Activated B cell treated with CpG ODN at 0.5 μM for 24 hours (primary cell): ENCODE results near the gene FOLR2. TPM values are rescaled to one million over a fixed set of nuclear protein-coding genes. Genes with fewer than 3 reads are reported as not detected.
A peak's percentile ranks its signal among the peaks of the same experiment; 100 is the strongest.

Experiments used
- ATAC-seq: fragments of 200-7000 bp; cut with Tn5 transposase; one replicate; pipeline ENCODE4 v1.10.0; 2021; ENCODE audit warnings: low read depth, mild to moderate bottlenecking, moderate library complexity
- CTCF ChIA-PET: fragments of 350-600 bp; sonication (Branson Sonifier 250); formaldehyde crosslinking; loops from one replicate; lab custom pipeline; 2021; ENCODE audit warnings: antibody characterized with exemption; lab: Charles Lee
- POLR2A ChIA-PET: fragments of 350-600 bp; sonication (Branson Sonifier 250); formaldehyde crosslinking; loops from one replicate; lab custom pipeline; 2021; ENCODE audit warnings: antibody characterized with exemption; lab: Charles Lee
- DNase-seq: peaks from one replicate; pipeline ENCODE4 v3.0.0; 2022
- H3K27ac Mint-ChIP-seq: one replicate; pipeline ENCODE4 v1.8.0; 2020; ENCODE audit warnings: mixed read lengths
- H3K27me3 Mint-ChIP-seq: one replicate; pipeline ENCODE4 v1.8.0; 2021; ENCODE audit warnings: mixed read lengths
- H3K36me3 Mint-ChIP-seq: one replicate; pipeline ENCODE4 v1.8.0; 2021; ENCODE audit warnings: low read depth, mixed read lengths
- H3K4me1 Mint-ChIP-seq: one replicate; pipeline ENCODE4 v1.8.0; 2021; ENCODE audit warnings: mixed read lengths
- H3K4me3 Mint-ChIP-seq: one replicate; pipeline ENCODE4 v1.8.0; 2020; ENCODE audit warnings: mild to moderate bottlenecking, mixed read lengths
- H3K9me3 Mint-ChIP-seq: one replicate; pipeline ENCODE4 v1.8.0; 2020; ENCODE audit warnings: mixed read lengths
- intact Hi-C: fragments of 100-400 bp; cut with micrococcal nuclease; formaldehyde crosslinking; loops from one replicate; pipeline ENCODE4 v1.15.1; 2024
- total RNA-seq: library from RNA; stranded (reverse); gene quantifications from 2 replicates; pipeline ENCODE4 v1.2.3, GENCODE V29; 2022
- TF ChIP-seq, protein P1 (sequence below): fragments of 200-600 bp; IDR thresholded peaks from one replicate; pipeline ENCODE4 v1.8.0; 2022; ENCODE audit warnings: antibody characterized with exemption, mild to moderate bottlenecking

Gene FOLR2
- total RNA-seq, 1 donor from 2014 or later, result 0.67 TPM

GRCh38 chr11:72225411-72225951 is 8.9 kb downstream of the FOLR2 start:
- POLR2A ChIA-PET, result interaction anchor here (0.5 to 4.9 kb wide), 6 partner anchors 9 to 231 kb away, joined by 3 to 28 read pairs (median 6); partner anchors contain the start of gene ANAPC15
- no peaks in the 10 kb centered on the region for H3K9me3 Mint-ChIP-seq
- H3K27ac Mint-ChIP-seq, result peak overlapping the region; percentile 88
- H3K36me3 Mint-ChIP-seq, result peaks cover 27% of the 10 kb centered on the region
- DNase-seq (no peak), ATAC-seq (no peak)
- intact Hi-C loops, result loop anchor here (2.0 to 10.0 kb wide), 4 partner anchors 13 to 1159 kb away; partner anchors contain the start of genes ATG16L2, RNF121 and XNDC1N
- peaks cover 34% of the 10 kb centered on the region for H3K4me1 Mint-ChIP-seq
- peak overlapping the region; percentile 86 for H3K4me3 Mint-ChIP-seq
- H3K27me3 Mint-ChIP-seq, result no peaks in the 10 kb centered on the region
- TF ChIP-seq, protein P1, sequence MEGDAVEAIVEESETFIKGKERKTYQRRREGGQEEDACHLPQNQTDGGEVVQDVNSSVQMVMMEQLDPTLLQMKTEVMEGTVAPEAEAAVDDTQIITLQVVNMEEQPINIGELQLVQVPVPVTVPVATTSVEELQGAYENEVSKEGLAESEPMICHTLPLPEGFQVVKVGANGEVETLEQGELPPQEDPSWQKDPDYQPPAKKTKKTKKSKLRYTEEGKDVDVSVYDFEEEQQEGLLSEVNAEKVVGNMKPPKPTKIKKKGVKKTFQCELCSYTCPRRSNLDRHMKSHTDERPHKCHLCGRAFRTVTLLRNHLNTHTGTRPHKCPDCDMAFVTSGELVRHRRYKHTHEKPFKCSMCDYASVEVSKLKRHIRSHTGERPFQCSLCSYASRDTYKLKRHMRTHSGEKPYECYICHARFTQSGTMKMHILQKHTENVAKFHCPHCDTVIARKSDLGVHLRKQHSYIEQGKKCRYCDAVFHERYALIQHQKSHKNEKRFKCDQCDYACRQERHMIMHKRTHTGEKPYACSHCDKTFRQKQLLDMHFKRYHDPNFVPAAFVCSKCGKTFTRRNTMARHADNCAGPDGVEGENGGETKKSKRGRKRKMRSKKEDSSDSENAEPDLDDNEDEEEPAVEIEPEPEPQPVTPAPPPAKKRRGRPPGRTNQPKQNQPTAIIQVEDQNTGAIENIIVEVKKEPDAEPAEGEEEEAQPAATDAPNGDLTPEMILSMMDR, result no peak
- CTCF ChIA-PET, result no interaction called here

GRCh38 chr11:72226701-72227100 is 10.1 kb downstream of the FOLR2 start:
- H3K36me3 Mint-ChIP-seq, result peaks cover 38% of the 10 kb centered on the region
- POLR2A ChIA-PET, result interaction anchor here (0.5 to 1.9 kb wide), 3 partner anchors 8 to 97 kb away, joined by 7 to 9 read pairs (median 8); no protein-coding TSS in a partner anchor
- CTCF ChIA-PET, result no interaction called here
- H3K4me3 Mint-ChIP-seq, result no peak overlapping the region
- intact Hi-C loops, result loop anchor here (10.0 kb wide), 2 partner anchors 588 to 1158 kb away; partner anchors contain the start of gene ATG16L2
- H3K4me1 Mint-ChIP-seq, result peaks cover 23% of the 10 kb centered on the region
- H3K27ac Mint-ChIP-seq, result no peak overlapping the region
- no peak for ATAC-seq
- no peaks in the 10 kb centered on the region for H3K9me3 Mint-ChIP-seq
- no peaks in the 10 kb centered on the region for H3K27me3 Mint-ChIP-seq
- no peak for DNase-seq
- TF ChIP-seq, protein P1, result no peak

DNA sequence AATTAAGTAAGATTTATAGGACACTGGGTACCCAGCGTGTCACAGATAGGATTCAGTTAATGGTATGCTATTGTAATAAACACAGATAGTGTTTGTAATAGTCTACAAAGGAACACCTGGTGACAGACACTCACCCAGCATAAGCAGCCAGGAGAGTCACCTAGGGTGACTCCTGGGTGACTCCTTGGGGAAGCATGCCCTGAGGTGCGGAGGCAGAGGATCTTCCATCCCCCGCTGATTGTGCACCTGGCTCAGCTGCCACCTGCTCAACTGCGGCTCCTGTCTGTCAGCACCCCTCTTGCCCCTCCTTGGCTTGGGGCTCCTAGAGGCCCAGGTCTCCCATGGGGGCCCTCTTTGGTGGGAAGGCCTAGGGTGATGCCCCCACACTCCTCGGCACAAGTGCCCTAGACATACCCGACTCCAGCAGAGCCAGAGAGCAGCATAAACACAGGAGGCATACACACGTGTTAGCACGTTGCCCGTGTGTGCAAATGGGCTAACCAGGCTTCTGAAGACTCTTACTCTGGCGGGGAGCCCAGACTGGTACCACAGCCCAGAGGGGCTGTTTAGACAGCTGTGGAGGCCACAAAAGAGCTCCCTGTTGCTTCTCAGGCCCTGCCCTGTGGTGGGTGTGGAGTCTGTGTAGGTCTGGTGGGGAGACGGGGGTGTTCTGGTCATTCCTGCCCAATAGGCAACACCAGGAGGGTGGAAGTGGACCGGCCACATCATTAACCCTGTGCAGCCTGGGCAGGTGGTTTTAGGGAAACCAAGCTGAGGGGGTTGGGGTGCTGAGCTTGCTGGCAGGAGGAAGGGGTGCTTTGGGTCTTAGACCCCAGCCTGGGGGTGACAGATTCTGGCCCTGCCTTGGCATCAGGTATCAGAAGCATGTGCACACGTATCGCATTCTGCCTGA is 11.0 kb downstream of the FOLR2 start:
- TF ChIP-seq, protein P1, result no peak
- no peak overlapping the region for H3K27ac Mint-ChIP-seq
- CTCF ChIA-PET, result no interaction called here
- POLR2A ChIA-PET, result interaction anchor here (0.5 to 0.7 kb wide), 2 partner anchors 11 to 13 kb away, joined by 3 to 9 read pairs; no protein-coding TSS in a partner anchor
- H3K4me1 Mint-ChIP-seq, result peaks cover 14% of the 10 kb centered on the region
- H3K36me3 Mint-ChIP-seq, result peaks cover 47% of the 10 kb centered on the region
- H3K4me3 Mint-ChIP-seq, result no peak overlapping the region
- intact Hi-C loops, result loop anchor here (10.0 kb wide), 2 partner anchors 587 to 1157 kb away; partner anchors contain the start of gene ATG16L2
- H3K9me3 Mint-ChIP-seq, result no peaks in the 10 kb centered on the region
- ATAC-seq (no peak), DNase-seq (no peak)
- no peaks in the 10 kb centered on the region for H3K27me3 Mint-ChIP-seq

- ChIA-PET POLR2A (interaction anchor here (0.7 kb wide), 1 partner anchor 10 kb away, joined by 3 read pairs; no protein-coding TSS in a partner anchor), CTCF (no interaction called here)
- Mint-ChIP-seq H3K4me1 (peaks cover 13% of the 10 kb centered on the region), H3K36me3 (peaks cover 53% of the 10 kb centered on the region), H3K27me3 (no peaks in the 10 kb centered on the region), H3K4me3 (no peak overlapping the region), H3K9me3 (no peaks in the 10 kb centered on the region), H3K27ac (no peak overlapping the region)
- no peak for DNase-seq
- no peak for ATAC-seq
- TF ChIP-seq, protein P1, result no peak
- intact Hi-C loops, result loop anchor here (10.0 kb wide), 2 partner anchors 586 to 1156 kb away; partner anchors contain the start of gene ATG16L2
Measured at GRCh38 chr11:72228229-72228843, 11.7 kb downstream of the FOLR2 start.
